Hepatocyte (in vitro differentiated cells): ENCODE results near the gene EFNA2.

Experiments used
- CTCF ChIP-seq: fragments of 200-600 bp; sonication (generic); IDR thresholded peaks from 2 replicates; pipeline ENCODE4 v1.5.1; 2016; ENCODE audit warnings: antibody characterized with exemption, mild to moderate bottlenecking; ENCODE audit not compliant: poor library complexity
- EZH2 ChIP-seq: fragments of 200-600 bp; sonication (generic); IDR thresholded peaks from 2 replicates; pipeline ENCODE4 v1.6.1; 2016; ENCODE audit warnings: antibody characterized with exemption, mild to moderate bottlenecking, borderline replicate concordance

GRCh38 chr19:1278713-1279660, 6.7 kb upstream of the EFNA2 start:
- TF ChIP-seq CTCF (no peak), EZH2 (no peak)
